HFF-Myc (cell line): ENCODE data around the gene PTPRK.

ENCODE experiments used
- DNase-seq: peaks from one replicate; pipeline ENCODE4 v3.0.0-alpha.2; 2011; ENCODE audit warnings: low read depth; ENCODE audit errors: extremely low read depth
- H3K4me3 ChIP-seq: replicated peaks from 2 replicates; pipeline ENCODE4 v1.5.1; 2011; ENCODE audit warnings: low read depth, mild to moderate bottlenecking, control low read depth, low read length
- TF ChIP-seq, protein P1 (sequence below): IDR thresholded peaks from 2 replicates; pipeline ENCODE4 v1.5.1; 2012; ENCODE audit warnings: mild to moderate bottlenecking, low read depth, low read length, control low read depth; ENCODE audit errors: missing control alignments

Gene PTPRK

DNA sequence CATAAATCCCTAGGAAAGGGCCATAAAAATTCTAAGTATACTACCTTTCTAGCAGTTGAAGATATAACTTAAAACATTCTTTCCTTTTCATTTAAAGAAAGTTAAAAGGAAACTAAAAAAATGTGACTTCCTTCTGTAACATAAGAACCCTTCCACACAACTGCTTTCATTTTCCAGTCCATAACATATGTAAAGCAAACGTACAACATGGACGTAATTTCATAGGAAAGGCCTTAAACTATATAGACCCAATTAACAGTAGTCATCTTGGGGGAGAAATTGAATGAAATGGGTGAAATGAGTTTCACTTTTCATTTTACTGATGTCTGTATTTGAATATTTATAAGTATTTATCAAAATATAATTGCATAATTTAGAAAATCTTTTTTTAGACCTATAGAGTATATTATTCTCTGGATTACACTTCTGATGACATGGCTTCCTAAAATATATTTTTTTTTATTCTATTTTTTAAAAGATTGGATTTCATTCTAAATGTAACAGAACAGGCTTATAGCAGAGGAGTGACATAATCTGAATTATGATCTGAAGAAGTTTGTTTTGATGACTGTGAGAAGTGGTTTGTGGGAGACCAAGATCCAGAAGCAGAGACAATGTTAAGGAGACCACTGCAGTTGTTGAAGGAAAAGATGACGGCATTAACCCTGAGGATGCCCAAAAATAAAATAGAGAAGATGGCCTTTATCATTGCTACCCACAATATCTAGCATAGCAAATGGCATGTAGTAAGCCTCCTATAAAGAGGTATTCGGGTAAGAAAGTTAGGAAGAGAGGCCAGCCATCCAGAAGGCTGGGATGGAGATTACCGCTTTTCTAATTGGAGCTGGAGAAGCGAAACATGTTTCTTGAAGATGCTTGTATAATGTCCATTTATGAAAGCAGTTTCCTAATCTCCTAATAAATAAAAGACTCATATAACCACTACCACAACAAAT, 260.4 kb downstream of the PTPRK start:
- TF ChIP-seq, protein P1, sequence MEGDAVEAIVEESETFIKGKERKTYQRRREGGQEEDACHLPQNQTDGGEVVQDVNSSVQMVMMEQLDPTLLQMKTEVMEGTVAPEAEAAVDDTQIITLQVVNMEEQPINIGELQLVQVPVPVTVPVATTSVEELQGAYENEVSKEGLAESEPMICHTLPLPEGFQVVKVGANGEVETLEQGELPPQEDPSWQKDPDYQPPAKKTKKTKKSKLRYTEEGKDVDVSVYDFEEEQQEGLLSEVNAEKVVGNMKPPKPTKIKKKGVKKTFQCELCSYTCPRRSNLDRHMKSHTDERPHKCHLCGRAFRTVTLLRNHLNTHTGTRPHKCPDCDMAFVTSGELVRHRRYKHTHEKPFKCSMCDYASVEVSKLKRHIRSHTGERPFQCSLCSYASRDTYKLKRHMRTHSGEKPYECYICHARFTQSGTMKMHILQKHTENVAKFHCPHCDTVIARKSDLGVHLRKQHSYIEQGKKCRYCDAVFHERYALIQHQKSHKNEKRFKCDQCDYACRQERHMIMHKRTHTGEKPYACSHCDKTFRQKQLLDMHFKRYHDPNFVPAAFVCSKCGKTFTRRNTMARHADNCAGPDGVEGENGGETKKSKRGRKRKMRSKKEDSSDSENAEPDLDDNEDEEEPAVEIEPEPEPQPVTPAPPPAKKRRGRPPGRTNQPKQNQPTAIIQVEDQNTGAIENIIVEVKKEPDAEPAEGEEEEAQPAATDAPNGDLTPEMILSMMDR = no peak
- no peak overlapping the region for H3K4me3 ChIP-seq
- DNase-seq = no peak

DNA sequence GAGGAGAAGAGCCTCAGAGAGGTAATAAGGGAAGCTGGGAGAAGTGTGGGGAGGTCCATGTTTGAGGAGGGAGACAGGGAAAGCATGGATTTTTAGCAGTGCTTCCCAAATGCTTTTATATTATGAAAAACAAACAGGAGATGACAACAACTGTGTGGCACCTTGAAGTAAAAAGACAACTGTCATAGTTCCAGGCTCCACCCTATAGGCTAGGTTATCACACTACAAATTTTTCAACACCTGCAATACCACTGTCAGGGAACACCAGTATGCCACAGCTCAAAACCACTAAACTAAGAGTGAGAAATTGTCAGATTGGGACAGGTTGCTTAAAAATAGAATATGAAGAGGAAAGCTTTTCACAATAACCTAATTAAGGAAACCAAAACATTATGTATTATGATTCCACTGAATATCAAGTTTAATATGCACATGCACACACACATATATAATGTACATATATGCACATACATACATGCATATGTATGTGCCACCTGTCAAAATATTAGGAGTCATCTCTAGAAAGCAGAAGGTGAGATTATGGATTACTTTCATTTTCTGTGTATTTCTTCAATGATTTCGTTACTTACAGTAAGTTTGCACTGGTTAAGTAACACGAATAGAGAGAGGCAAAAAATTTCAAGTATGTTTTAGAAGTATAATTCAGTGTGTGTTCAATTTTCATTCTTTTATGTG, 261.2 kb downstream of the PTPRK start:
- no peak for DNase-seq
- TF ChIP-seq, protein P1 = no peak
- no peak overlapping the region for H3K4me3 ChIP-seq

DNA sequence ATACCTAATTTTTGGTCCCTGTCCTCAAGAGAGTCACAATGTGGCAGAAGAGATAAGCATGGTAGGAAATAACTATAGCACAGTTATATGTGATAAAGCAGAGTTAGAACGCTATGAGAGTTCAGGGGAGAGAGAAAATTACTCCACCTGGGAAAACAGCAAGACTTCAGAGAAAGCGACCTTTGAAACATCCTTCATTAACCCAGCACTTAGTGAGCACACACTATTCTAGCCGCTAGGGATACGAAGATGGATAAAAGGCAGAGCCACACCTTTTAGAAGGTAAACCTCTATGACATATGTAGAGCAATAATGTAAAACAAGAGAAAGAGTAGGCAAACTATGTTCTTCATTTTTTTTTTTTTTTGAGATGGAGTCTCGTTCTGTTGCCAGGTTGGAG, 264.3 kb downstream of the PTPRK start:
- no peak for DNase-seq
- TF ChIP-seq, protein P1 = no peak
- H3K4me3 ChIP-seq = no peak overlapping the region

DNA sequence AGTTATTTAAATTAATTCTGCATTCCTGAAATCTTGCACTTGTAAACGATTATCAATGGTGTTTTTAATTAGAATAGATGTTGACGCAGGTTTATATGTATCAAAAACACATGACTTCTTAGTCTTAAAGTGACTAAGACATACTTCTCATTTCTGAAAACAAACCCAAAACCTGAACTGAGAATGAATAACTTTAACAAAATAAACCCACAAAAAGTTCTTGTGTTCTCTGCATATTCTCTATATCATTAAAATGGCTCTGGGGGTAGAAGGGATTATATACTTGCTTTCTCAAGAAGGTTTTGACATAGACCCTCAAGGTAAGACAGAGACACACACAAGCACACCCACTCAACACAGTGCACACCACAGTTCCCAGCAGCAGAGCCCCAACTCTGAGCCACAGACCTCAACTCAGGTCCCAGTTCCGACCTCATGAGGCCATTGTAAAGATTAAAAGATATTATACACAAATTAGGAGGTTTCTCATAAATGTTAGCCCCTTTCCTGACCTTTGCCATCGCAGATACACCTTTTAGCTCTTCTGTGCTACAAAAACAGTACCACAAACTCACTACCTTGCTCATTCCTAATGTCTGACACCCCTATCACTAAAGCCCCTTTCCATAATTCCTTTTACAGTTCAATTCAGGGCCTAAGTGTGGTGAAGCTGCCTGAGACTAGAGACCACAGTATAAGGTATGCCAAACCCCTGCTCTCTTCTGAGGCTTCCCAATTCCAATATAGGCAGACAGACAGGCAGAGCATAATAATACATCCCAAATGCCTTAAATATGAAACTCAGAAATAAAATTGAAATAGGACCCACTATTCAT, 267.8 kb downstream of the PTPRK start:
- TF ChIP-seq, protein P1 = no peak
- DNase-seq = no peak
- H3K4me3 ChIP-seq = no peak overlapping the region

DNA sequence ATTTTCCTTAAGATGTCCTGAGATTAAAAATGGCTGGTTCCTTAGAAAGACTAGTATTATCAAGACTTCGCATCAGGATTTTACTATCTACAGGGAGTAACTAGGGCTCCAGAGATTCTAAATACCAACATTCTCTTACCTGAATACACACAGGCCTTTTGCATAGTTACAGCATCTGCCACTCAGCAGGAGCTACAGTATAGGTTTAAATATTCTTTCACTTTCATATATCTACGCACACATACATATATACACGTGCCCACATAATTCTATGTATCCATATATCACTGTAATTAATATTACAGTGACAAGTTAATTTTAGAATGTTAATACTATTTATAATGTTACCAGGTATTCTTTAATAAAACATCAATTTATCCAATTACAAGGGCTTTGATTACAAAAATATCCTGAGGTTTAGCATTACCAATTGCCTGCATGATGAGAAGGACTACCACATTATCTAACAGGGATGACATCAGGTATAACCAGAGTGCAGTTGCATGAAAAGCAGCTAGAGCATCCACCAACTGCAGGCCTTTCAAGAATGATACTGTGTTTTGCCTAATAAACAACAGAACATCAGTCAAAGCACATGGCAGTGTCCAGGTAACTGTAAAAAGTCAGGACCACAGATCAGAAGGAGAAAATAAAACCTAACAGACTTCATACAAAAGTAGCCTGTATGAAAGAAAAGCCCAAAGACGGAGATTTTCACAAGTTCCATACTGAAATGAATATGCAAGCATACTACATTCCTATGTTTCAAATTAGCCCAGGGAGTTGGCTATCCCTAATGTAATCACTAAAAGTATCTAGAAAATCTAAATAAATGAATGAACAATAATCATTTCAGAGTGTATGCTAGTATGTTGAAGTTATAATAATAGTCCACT, 268.7 kb downstream of the PTPRK start:
- H3K4me3 ChIP-seq = no peak overlapping the region
- TF ChIP-seq, protein P1 = no peak
- no peak for DNase-seq
